NCI-H69 (cell line): ENCODE results near the gene ABCF1.

Experiments used
- DNase-seq: peaks from one replicate; lab custom pipeline; 2025; lab: John Stamatoyannopoulos, UW

ABCF1 gene

GRCh38 chr6:30557683-30557981, 13.6 kb upstream of the ABCF1 start:
- DNase-seq = no peak

DNA sequence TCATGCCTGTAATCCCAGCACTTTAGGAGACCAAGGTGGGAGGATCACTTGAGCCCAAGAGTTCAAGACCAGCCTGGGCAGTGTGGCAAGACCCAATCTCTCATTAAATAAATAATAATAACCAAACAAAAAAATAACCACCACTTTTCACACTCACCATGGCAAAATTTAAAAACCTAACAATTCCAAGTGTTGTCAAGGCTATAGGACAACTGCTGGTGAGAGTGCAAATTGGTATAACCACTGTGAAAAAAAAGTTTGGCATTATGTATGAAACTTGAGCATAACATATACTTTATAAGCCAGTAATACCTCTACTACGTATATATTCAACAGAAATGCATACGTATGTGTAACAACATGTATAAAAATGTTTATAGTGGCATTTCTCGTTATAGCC, 10.3 kb upstream of the ABCF1 start:
- DNase-seq = no peak

DNA sequence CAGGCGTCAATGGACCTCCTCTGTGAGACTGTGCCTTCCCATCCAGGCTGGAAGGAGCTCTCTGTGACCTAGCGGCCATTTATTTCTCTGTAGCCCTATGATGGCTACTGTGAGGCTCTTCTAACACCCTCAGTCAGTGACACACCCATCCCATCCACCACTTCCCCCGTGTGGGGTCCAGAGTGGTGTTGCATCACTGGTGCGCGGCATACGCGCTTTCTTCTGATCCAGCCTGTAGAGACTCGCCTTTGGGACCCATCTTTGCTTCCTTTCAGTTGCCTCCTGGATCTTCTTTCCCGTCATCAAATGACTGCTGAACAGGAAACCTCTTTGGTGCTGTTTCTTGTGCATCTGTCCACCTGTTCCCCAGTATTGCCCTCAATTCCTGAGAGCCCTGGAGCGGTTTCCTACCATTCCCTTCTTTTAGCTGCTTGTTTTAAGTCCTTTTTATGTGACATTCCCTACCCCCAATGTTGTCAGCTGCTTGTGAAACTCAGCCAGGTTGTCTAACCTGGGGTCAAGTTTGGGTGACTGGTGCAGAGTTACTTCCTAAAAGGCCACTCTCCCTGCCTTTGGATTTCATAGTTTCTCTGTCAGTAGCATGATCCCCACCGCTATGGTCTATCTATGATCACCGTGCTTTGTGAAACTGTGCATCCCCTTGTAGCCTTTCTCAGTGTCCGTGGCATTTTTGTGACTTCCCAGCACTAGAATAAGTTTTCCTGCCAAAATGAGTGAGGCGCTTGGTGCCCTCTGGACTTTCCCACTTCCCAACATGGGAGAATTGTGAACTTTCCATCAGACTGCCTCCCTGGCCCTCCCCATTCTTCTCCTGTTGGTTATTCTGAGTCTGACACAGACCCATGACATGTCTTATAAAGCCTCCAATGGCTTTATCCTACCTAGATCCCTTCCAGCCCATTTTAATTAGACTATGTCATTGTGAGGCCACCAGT, 8.5 kb upstream of the ABCF1 start:
- no peak for DNase-seq

- DNase-seq = no peak
Measured at GRCh38 chr6:30564114-30564513, 7.1 kb upstream of the ABCF1 start.

GRCh38 chr6:30565772-30566171, 5.5 kb upstream of the ABCF1 start:
- peak; percentile 22 for DNase-seq

DNA sequence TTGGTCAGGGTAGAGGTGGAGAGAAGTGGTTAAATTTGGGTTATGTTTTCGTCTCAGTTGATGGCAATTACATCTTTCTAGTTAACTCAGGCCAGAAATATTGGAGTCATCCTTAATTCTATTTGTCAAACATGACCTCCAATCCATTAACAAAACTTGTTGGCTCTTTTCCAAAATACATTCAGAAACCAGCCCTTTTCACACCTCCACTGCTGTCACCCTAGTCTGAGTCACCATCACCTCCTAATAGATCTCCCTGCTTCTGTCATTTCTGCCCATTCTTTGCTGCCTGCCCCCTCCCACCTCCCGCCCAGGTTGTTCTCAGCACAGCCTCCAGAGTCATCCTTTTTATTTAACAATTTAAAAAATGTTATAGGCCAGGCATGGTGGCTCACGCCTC, 3.0 kb upstream of the ABCF1 start:
- peak; percentile 89 for DNase-seq

DNA sequence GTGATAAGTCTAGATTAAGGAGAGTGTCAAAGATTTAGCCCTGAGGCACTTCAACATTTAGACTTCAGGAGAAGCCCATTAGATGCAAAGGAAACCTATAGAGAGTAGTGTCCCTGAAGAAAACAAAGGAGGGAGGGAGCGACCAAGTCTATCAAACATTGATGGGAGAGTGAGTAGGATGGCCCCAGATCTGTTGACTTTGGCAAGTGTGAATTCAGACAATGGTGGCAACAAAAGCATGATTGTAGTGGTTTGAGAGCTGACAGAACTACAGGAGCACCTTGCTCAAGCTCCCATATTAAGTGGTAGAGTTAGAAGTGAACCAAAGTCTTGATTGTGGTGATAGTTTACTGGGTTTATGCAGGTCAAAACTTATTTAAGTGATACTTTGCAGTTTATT, 979 bp upstream of the ABCF1 start:
- DNase-seq = peak; percentile 14

DNA sequence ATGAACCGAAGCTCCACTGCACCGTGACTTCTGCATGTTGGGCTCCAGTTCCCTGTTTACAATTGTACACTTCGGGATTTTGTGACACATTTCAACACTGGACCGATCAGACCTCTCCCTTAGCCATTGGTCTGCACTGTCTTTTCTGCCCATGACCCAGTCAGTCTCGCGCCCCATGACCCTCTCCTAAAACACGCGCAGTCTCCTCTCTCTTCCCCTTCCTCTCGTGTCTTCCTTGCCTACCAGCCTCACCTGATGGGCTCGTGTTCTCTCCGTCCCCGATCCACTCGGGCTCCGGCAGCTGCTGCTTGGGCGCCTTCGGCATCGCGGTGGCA, 535 bp upstream of the ABCF1 start:
- no peak for DNase-seq

DNA sequence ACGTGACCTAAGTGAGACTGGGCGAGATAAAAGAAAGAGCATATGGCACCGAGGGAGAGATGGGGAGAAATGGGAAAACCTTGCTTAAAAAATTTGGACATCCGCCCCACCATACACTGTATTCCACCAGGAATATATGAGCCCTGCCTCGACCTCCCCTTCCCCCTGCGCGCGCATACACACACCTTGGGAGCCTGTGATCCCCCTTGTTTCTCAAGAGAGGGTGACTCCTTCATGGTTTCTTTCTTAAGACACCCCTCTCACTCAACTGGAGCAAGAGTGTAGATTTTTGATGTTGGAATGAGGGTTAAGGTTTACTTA, 480 bp downstream of the ABCF1 start:
- DNase-seq = no peak

GRCh38 chr6:30572148-30572547, 906 bp downstream of the ABCF1 start:
- DNase-seq = no peak

DNA sequence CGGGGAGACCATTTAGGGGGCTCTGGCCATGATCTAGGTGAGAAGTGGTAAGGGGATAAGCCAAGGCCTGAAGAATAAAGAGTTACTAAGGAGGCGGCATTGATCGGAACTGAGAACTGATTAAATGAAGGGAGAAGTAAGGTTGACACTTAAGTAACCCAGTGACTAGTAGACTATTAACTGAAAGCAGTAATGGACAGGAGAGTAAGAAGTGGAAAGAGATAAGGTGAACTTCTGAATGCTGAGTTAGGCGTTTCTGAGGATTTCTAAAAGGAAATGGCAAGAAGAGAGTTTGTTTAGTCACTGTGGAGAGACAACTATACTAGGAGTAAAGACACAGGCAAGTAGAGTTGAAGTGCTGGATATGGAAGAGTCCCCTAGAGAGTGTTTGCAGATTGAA, 1.9 kb downstream of the ABCF1 start:
- no peak for DNase-seq

DNA sequence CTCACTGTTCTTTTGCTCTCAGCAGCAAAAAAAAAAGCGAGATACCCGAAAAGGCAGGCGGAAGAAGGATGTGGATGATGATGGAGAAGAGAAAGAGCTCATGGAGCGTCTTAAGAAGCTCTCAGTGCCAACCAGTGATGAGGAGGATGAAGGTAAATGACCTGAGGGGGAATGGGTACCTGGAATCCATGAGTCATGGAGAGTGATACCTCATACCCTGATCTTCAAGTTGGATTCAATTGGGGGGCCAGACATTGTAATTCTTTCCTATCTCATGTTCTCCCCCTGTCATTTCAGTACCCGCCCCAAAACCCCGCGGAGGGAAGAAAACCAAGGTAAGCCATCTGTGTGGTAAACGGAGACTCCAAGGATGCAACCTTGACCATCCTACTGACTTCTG, 6.8 kb downstream of the ABCF1 start:
- no peak for DNase-seq

DNA sequence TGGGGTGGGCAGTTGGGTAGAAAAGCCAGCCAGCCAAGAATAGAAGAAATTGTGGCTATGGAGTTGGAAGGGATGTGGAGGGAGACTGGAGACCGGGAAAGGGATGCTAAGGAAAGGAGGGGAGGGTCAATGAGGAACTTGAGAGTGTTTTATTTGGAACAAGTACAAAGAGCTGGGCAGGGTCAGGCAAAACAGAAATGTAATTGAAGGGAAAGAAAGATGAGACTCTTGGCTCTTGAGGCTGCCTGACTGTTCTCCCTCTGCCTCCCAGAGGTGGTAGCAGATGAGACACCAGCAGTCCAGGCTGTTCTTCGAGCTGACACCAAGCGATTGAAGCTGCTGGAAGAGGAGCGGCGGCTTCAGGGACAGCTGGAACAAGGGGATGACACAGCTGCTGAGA, 12.7 kb downstream of the ABCF1 start:
- no peak for DNase-seq

GRCh38 chr6:30589754-30590358, 18.6 kb downstream of the ABCF1 start:
- DNase-seq = no peak

- DNase-seq = no peak
Measured at GRCh38 chr6:30590509-30590908, 19.3 kb downstream of the ABCF1 start.

- DNase-seq = no peak
Measured at GRCh38 chr6:30591008-30591407, 19.8 kb downstream of the ABCF1 start.

DNA sequence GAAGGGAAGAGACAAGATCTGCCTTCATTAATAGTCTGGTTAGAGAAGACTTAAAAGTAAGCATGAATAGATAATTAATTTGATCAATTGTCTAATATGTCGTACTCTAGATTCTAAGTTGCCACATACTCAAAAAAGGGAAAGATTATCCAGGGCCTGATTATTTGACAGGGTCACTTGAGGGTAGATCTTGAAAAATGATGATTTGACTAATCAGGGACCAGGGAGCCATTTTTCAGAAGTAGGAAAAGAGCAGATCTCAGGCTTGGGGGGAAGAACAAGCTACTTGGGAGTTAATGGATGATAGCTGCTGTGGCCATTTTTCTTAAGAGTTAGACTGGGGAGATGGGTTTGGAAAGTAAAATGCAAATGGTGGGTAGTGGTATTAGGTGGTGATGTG, 21.0 kb downstream of the ABCF1 start:
- DNase-seq = no peak

DNA sequence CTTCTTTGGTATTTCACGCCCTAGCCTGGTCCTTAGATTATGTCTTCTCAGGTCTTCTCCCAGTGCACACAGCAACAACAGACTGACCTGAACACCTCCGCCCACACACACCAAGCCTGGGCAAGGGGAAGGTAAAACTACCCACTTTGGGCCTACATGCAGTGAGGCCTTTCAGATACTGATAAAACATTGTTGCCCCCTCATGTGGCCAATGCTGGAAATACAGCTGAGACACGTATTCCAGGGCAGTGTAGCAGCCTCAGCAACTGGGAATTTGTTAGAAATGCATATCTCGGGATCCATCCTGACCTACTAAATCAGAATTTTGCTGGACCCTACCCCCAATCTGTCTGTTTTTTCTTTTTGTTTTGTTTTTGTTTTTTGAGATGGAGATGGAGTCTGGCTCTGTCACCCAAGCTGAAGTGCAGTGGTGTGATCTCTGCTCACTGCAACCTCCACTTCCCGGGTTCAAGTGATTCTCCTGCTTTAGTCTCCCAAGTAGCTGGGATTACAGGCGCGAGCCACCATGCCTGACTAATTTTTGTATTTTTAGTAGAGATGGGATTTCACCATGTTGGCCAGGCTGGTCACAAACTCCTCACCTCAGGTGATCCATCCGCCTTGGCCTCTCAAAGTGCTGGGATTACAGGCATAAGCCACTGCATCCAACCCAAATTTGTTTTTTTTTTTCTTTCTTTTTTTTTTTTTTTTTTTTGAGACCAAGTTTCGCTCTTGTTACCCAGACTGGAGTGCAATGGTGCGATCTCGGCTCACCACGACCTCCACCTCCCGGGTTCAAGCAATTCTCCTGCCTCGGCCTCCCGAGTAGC, 26.3 kb downstream of the ABCF1 start:
- DNase-seq = peak; percentile 79

DNA sequence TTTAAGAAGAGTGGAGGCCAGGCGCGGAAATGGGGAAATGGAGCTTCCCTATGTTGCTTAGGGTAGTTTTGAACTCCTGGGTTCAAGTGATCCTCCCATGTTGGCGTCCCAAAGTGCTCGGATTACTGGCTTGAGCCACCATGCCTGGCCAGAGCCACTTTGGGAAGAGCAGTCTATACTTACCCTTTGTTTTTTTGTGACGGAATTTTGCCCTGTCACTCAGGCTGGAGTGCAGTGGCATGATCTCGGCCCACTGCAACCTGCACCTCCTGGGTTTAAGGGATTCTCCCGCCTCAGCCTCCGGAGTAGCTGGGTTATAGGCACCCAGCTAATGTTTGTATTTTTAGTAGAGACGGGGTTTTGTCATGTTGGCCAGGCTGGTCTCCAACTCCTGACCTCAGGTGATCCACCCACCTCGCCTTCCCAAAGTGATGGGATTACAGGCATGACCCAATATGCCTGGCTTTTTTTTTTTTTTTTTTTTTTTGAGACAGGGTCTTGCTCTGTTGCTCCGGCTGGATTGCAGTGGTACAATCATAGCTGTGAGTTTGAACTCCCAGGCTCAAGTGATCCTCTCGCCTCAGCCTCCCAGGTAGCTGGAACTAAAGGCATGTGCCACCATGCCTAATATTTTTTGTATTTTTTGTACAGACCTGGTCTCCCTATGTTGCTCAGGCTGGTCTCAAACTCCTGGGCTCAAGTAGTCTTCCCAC, 27.8 kb downstream of the ABCF1 start:
- no peak for DNase-seq

DNA sequence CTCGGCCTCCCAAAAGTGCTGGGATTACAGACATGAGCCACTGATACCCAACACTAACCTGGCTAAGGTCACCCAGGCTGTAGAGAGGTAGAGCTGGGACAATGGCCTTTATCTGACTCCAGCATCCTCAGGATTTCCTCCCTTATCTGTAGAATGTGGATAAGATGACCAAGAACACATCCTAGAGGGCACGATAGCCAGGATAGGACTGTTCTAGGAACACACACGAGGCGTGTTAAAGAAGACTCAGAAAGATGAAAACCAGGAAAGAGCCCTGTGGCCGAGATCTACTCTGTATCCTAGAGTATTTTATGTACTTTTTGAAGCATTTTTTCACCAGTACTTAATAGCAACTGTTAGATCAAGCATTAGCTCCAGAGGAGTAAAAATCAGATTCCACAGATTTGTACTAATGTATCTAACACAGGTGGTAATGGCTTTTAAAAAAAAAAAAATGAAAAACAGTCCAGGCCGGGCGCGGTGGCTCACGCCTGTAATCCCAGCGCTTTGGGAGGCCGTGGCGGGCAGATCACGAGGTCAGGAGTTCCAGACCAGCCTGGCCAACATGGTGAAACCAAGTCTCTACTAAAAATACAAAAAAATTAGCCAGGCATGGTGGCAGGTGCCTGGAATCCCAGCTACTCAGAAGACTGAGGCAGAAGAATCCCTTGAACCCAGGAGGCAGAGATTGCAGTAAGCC, 28.5 kb downstream of the ABCF1 start:
- DNase-seq = no peak

DNA sequence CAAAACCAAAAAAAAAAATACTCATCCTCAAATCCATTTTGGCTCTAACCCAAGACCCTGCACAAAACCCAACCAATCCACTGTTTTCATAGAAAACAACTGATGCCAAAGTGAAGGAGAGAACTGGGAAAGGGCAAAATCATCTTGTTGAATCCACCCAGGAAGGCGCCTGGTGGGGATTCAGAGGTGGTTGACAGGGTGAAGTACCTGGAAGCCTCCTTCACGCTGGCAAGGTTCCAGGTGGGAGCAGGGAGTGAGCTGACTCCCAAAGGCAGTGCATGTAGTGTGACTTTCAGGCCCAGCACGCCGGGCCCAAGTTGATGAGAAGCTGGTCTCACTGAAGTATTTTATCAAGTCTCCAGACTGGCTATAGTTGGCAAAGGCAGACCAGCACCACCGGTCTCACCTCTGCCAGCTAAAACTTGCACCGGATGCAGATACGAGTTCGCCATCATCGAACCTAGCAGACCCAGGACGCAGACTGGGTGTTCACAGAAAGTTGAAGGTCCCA, 29.3 kb downstream of the ABCF1 start:
- peak; percentile 29 for DNase-seq

DNA sequence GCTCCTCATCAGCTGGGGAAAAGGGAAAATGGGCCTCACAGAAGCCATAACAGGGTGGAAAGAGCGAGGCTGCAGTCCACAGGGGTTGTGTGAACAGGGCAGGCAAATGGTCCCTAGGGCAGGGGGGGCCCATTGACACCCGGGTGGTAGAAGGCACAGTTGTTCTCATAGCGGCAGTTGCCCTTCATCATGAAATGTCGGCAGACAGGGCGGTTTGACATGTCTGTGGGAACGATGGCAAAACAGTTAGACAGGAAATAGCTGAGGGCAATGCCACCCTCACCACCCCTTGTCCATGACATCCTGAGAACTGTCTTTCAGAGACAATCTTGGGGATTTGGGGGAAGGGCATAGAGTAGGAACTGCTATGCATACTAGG, 30.2 kb downstream of the ABCF1 start:
- DNase-seq = no peak
